NCI-H187 (cell line): Measurements from ENCODE around the gene NTF3.
A peak's percentile ranks its signal among the peaks of the same experiment; 100 is the strongest.

Source experiments
- DNase-seq, 2 experiments: peaks; one replicate each; lab custom pipeline; 2025; lab: John Stamatoyannopoulos, UW

NTF3 gene

DNA sequence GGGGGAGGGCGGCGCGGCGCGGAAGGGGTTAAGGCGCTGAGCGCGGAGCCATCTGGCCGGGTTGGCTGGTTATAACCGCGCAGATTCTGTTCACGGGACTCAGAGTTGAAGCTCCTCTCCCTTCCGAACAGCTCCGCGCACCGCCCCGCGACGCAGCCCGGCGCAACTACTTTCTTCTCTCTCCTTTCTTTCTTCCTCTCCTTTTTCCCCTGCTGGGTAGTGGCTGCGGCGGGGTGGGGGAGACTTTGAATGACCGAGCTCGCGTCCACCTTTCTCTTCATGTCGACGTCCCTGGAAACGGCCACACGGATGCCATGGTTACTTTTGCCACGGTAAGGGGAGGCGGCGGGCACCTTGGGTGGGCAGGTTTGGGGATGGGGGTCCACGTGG lies at the start of gene NTF3:
Gene NTF3, plus strand, starts transcription at position 98 of the 390 bp plus-strand sequence. Its CDS starts 217 bp downstream, at position 315.
- DNase-seq = no peak

DNA sequence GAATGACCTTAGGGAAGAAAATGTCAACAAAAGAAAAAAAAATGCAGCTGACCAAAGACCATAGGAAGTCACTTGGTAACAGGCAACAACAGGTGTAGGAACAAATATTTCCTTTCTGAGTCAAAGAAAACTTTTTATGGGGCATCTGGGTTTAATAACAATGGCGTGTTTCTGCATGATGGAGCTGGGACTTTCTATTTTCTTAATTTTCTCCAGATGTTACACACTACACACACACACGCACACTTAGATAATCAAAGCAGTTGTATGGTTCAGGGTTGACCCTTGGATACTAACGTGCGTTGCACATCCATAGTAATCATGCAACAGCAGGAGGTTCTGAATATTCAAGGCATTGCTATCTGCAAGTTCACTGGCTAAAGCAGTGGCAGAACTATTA lies 47.9 kb upstream of the NTF3 start:
- DNase-seq = no peak

DNA sequence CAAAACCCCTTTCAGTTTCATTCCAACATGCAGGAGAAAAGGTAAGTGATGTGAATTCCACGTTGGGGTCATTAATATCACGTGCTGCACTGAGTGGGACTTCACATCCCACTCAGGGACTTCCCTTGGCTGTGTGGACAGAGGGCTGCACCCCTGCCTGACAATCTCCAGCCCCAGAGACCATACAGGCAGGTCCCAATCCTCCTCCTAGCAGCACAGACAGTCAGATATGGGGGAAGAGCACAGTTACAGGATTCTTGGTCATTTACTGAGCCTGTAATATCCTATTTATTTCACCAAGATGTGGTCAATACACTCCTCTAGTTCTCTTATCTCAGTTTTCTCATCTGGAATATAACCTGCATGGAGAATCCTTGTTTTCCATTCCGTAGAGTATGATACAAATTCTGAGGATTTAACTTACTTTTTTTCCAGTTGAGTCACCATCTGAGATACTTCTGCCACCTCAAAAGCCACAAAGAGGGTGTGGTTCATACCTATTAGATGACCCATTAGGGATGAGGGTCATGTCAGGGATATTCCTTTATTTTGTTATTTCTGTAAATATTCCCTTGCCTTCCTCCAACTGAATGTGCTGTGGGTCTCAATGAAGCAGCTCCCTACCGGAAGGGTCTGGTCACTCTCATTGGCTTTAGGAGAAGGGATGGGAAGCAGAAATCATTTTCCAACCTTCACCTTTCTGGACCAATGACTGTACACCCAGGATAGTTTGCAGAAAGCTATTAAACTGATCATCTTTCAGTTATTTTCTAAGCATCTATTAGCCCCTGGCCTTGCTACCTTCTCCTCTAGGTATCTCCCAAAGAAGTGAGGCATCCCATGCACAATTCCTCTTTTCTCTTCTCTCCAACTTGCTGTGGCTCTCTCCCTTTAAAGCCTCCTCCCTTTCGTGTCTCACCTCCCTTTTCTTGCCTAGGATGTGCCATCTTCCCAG lies 43.0 kb upstream of the NTF3 start:
- no peak for DNase-seq

DNA sequence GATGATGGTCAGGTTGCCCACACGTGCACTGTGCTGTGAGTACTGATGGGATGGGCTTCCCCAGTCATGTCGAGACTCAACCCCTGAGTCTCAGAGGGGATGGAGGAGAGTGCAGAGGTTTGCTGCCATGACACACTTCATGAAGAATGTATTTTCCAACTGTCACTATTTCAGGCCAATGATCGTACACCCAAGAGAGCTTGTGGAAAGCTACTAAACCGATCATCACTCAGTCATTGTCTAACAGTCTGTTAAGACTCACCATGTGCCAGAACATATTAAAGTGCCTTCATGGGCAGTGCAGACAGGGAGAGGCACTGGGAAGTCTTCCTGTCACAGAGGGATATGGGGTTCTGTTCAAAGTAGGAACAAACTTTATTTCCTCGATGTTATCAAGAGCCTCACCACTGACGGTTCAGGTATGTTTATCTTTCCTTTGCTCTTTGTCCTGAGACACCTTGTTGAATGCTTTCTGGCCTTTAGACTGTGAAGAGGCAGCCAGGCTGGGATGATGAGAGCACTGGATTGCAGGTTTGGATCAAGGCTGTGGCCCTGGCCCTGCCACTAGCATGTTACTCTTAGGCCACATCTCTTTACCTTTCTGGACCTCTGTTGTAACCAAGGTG lies 41.6 kb upstream of the NTF3 start:
- no peak for DNase-seq

DNA sequence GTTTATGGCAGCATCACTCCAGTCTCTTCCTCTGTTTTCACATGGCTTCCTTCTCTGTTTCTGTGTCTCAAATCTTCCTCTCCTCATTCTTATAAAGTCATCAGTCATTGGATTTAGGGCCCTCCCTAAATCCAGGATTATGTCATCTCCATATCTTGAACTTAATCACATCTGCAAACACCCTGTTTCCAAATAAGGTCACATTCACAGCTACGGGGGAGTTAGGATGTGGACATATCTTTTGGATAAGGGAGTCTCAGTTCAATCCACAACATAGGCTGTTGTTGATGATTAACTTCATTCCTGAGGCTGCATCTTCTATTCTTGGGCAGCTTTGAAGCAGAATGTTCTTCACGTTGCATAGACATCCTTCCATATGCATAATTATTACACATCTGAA lies 40.3 kb upstream of the NTF3 start:
- DNase-seq = no peak

DNA sequence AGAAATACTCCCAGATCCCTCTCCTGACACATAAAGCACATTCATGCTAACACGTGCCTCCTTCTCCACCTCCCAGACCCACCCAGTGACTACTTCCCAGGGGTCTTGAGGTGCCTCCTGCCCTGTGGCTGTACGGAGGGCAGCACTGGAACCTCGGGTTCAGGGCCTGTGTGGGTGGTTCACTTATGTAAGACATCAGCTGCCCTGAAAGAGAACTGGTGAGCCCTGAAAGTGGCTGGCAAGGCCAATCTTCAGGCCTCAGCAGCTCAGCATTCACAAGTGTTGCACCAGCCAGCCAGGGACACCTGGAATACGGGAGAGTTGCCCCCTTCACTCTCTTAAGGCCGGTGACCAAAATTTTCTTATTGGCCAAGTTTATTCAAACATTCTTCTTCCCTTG lies 38.9 kb upstream of the NTF3 start:
- no peak for DNase-seq

DNA sequence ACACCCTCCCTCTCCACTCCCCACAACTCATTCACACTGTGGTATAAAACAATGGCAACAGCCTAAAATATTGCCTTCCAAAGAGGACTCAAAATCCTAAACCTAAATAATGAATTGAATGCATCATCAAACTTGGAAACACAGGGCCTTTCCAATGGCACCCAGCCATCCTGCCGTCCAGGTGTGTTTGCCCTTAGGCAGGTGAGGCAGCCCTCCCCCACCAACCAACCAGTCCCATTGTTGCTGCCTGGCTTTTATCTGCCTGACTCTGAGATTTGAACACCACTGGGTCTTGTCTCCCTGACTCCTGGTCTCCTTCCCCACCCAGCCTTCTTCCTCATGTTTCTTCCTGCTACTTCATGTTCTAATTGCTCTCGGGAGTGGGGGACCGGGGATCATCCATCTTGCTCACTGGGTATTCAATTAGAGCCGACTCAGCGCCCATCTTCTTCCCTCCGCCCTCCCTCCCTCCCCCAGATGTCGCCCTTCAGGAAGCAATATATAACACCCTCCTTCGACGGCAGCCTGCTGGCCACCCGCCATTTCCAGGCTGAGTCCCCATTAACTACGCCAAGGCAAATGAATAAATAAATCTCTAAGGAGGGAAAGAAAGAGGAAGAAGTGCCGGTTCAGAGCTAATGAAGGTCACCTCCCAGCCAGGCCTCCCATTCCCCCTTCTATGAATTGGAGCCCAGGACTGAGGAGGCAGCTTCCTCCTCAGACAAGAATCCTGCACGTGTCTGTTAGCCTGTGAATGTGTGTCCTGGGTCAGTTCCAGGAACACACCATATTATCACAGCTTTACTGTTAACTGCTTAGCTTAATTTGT lies 36.3 kb upstream of the NTF3 start:
- DNase-seq = peak; percentile 27 to 70

DNA sequence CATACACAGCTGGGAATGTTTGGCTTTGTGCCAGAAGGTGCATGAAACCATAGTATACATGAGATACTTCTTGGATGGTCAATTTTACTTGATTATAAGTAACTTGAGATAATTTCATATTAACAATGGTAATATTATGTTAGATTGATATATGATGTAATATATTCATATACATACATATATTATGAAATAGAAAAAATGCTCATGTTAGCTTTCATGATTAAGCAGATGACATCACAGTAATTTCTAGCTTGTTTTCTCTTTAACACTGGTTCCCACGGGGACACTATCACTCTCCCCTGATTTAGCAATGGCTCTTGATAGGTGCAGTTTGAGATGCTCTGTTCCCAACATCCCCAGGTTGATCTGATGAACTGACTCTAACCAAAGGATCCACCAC lies 35.4 kb upstream of the NTF3 start:
- no peak for DNase-seq

DNA sequence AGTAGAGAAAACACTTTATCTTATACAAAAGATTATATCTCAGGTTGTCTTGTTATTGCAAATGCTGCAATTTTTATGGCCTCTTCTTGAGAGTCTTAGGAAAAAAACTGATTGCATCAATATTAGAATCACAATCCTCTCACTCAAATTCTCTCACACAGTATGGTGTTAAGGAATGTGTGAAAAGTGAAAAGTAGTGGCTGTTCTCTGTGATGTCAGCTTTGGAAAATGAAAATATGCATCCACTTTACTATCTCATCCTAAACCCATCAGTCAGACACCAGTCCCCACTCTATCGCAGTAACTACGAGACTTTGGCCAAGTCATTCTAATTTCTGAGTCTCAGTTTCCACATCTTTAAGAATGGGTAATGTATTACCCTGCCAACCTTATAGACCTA lies 32.6 kb upstream of the NTF3 start:
- no peak for DNase-seq

DNA sequence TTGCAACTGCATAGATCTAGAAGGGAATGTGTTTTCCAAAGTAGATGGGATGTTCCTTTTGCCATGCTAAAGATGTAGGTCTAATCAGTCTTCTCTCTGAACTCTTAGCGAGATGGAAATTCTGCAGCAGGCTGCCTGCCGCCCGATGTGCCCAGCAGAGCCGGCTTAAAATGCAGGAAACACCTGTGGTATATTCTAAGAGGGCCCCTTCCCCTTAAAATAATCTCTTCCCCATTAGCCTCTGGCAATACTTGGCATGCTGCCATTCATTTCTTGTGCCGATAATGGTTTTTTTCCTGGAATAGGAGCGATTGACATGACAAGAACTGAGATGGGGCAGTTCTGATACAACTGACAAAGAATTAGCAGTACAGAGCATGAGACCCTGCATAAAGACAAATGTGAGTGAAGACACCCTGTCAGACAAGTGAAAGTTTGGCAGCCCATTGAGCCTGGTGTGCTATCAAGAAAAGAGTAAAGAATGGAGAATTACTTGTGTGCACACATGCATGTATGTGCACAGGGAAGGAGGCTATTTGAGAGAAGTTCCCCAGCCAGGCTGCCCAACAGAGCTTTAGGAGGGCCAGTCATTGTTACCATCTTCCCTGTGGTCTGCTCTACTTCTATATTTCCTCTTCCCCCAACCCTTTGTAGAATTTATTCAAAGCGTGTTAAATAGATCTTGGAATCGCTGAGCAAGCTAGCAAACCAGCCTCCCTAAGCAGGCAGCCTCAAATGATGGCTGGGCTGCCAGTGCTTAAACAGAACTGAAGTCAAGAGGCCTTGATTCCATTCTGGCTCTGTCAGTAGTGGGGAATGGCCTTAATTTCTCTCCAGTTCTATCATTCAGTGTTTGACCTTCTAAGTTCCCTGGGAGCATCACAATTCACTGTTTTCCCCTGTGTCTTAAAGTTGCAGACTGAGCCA lies 29.6 kb upstream of the NTF3 start:
- DNase-seq = no peak

DNA sequence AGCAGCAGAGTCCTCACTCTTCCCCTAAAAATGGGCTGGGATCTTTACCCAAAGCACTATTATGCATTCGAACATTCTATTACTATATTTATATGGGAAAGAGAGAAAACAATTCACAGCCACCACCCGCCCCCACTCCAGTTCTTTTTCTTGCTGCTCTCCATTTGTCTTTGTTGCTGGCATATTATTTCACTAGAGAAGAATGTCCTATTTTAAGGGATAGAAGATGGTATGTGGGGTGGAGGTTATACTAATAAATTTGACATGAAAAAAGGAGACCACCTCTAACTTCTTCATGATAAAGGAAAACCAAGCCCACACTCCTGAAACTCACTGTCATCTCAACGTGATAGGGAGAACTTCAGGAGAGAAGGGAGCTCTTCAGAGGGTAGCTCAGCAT lies 28.5 kb upstream of the NTF3 start:
- no peak for DNase-seq

DNA sequence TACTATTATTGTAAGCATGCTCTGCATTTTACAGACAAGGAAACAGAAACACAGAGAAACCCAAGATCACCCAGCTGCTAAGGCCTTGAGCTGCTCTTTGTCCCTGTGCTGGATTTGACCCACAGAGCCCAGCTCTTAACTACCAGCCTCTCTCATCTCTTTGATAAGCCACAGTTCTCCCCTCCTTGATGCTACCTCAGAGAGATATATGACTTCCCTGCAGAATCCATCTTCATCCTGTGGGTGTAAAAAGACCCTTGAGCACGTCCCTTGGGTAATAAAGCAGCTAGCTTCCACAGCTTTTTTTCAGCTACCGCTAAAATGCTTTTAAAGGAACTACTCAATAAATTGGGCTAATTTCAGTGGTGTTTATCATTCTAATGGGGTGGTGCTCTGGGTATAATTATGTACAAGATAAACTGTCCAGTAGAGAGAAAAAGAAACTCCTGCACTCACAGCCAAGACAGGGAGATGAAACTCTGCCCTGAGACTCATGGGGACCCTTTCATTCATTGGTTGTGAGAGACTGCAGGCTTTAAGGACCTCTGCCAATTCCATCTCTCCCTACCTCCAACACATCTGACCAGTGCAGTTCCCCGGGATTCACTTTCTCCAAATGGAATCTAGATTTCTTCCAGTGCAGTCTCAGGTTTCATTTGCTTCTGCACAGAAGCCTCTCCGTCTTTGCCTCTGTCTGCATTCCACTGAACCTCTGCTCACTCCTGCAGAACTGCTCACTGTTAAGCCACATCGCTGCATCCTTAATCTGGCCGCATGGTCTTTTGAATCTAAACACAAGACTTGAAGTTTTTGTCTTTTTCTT lies 24.7 kb upstream of the NTF3 start:
- DNase-seq = no peak

DNA sequence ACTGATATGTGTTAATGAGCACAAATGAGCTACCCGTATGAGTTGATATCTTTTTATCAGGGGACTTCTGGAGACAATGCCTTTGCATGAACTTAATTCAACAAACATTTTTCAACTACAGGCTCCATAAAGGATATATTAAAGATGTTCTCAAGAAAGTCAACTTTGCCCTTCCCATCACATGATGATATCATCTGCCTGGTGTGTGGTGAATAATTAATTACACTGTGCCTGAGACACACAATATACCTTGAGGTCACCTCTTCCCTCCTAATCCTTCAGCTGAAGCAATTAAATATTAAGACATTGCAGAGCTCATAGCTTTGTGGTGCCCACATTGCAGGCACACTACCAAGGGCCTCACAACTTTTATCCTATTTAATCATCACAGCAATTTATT lies 22.3 kb upstream of the NTF3 start:
- DNase-seq = no peak

DNA sequence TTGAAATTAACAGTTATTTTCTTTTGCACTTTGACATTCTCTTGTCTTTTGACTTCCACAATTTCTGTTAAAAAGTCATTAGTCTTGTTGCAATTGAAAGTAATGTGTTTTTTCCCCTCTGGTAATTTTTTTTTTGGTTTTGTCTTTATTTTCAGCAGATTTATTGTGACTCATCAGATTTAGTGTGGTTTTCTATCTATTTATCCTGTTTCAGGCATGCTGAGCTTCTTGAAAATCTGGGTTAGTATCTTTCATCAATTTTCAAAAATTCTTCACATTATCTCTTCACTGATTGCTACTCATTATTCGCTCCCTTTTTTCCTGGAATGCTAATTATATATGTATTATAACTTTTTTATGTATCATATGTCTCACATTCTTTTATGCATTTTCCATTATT lies 15.3 kb upstream of the NTF3 start:
- no peak for DNase-seq

DNA sequence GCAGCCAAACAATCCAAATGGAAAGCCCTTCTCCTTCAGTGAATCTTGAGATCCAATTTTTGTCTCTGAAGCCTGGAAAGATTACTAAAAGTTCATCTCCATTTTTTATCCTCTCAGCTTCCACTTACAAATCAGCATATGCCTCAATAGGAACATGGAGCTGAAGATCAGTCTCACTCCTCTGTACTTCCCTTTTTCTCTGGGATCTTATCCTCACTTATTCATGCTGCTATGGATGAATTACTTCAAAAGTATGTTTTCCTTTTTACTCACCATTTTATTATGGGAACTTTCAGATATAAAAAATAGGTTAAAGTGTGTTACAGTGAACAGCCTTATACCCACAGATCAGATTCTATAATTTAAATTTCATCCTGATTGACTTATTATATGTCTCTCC lies 14.4 kb upstream of the NTF3 start:
- DNase-seq = no peak

DNA sequence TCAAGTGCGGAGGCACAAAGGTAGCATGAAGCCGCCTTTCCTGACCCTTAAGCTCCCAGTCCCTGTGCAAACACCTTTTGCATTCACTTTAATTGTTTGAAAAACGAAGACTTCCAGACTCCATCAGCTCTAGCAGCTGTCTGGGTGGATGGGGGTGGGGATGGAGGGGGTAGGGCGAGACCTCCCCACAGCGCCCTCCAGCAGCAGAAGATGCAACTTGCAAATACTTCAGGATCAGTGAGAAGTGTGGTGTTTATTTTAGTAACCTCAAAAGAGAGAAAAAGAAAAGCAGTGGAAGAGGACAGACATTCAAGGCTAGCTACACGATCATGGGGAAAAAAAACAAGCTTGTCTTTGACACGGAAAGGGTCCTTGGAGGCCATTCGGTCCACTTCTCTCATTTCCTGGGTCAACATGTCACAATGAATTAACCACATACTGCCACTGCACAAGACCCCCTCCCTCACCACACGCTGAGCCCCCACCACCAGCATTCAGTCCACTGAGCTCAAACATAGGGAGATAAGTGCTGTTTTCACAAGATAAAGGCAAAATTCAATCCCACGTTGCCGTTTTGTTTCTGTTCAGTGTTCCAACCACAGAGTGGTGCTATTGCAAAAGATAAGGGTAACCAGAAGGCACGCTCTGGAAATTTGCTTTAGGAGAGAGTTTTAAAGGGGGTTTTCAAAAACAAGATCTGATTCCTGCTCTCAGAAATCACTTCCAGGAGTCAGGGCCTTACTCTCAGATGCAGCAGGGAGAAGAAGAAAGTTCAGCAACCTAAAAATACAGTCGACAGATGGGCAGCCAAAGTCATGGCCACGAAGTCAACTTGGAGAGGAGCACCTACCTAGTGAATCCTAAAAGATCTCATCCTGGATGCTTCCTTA lies 3.3 kb upstream of the NTF3 start:
- no peak for DNase-seq

DNA sequence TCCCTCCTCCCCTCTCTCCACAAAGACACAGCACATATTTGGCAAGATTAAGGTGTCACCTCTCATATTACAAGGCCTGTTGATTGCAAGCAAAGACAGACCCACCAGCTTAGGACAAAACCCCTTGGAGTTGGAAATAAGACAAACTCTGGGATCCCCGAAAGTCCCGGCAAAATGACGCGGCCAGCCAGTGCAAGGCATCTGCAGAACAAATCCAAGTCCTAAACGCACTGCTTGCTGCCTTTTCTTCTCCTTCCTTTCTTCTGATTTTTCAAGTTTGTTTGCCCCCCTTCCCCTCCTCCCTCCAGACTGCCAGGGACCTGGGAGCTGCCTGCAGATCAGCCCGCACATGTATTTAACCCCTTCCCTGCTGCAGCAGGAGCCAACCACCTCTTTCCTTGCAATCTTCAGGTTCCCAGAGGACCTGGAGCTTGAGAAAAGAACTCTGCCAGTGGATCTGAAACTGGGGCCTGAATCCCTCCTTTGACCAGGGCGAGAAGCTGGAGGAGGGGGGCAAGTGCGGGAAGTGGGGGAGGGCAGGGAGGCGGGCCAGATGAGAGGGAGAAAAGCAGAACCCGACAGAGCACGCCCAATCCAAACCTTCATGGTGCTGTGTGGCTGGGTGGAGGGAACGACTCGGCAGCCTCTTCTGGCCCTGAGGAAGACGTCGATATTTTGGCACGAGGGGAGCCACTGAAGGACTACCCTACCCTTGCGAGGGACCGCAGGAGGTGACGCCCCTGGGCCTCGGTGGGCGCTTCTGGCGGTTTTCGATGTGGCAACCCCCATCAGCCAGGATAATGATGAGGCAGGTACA lies 2.0 kb upstream of the NTF3 start:
- DNase-seq = no peak
